Brain microvascular endothelial cell (primary cell): ENCODE results near the gene SENP2.
"Not testable (repeated sequence)": the region's sequence is repeated elsewhere in the genome, so short reads cannot be mapped to it uniquely, and the experiment has no call there.

Source experiments
- DNase-seq: peaks from one replicate; pipeline ENCODE4 v3.0.0-alpha.2; 2020
- H3K27ac ChIP-seq: fragments of 250-450 bp; sonication (Bioruptor Pico); 2 replicates; pipeline ENCODE4 v1.5.1; 2020; ENCODE audit warnings: mild to moderate bottlenecking, moderate library complexity
- H3K27me3 ChIP-seq: fragments of 250-450 bp; sonication (Bioruptor Pico); replicated peaks from 2 replicates; pipeline ENCODE4 v1.5.1; 2020; ENCODE audit warnings: mild to moderate bottlenecking
- H3K36me3 ChIP-seq: fragments of 250-450 bp; sonication (Bioruptor Pico); replicated peaks from 2 replicates; pipeline ENCODE4 v1.5.1; 2020; ENCODE audit warnings: mild to moderate bottlenecking
- H3K4me3 ChIP-seq: 2 replicates; pipeline ENCODE4 v1.5.1; 2011; ENCODE audit warnings: low read depth, mild to moderate bottlenecking, control low read depth, low read length, moderate library complexity
- CTCF ChIP-seq: IDR thresholded peaks from 2 replicates; pipeline ENCODE4 v1.5.1; 2011; ENCODE audit warnings: low read depth, mild to moderate bottlenecking, moderate library complexity, low read length, control low read depth, inconsistent platforms; ENCODE audit errors: missing control alignments
- in situ Hi-C: cut with HindIII; loops from 2 replicates; pipeline ENCODE4 v1.10.0; 2017; ENCODE audit warnings: low sequenced_read_pairs, low pct_ligation_motif_present

SENP2 gene

GRCh38 chr3:185659942-185660921 lies 74.1 kb downstream of the SENP2 start:
- H3K36me3 ChIP-seq = peaks cover 30% of the 10 kb centered on the region
- TF ChIP-seq CTCF = peak; percentile 100
- in situ Hi-C loops = no loop called here
- peak; percentile 85 for DNase-seq
- peak overlapping the region; percentile 89 for H3K27ac ChIP-seq
- H3K27me3 ChIP-seq = no peaks in the 10 kb centered on the region
- no peak overlapping the region for H3K4me3 ChIP-seq

- H3K27ac ChIP-seq = peak overlapping the region; percentile 18
- DNase-seq, in situ Hi-C loops, H3K27me3 ChIP-seq, H3K4me3 ChIP-seq: not testable (repeated sequence)
- peaks cover 26% of the 10 kb centered on the region for H3K36me3 ChIP-seq
Observed at GRCh38 chr3:185661296-185661695, 75.2 kb downstream of the SENP2 start.

GRCh38 chr3:185661772-185662171 lies 75.7 kb downstream of the SENP2 start:
- no peak for DNase-seq
- H3K27ac ChIP-seq = no peak overlapping the region
- H3K4me3 ChIP-seq = no peak overlapping the region
- peaks cover 26% of the 10 kb centered on the region for H3K36me3 ChIP-seq
- no peaks in the 10 kb centered on the region for H3K27me3 ChIP-seq
- no peak for TF ChIP-seq CTCF
- in situ Hi-C loops = no loop called here

GRCh38 chr3:185663929-185664328 lies 77.8 kb downstream of the SENP2 start:
- Histone ChIP-seq H3K27me3 (no peaks in the 10 kb centered on the region), H3K36me3 (peaks cover 22% of the 10 kb centered on the region), H3K4me3 (no peak overlapping the region), H3K27ac (no peak overlapping the region)
- no peak for DNase-seq
- in situ Hi-C loops = no loop called here
- no peak for TF ChIP-seq CTCF

- in situ Hi-C loops = no loop called here
- Histone ChIP-seq H3K27ac (no peak overlapping the region), H3K36me3 (peaks cover 52% of the 10 kb centered on the region), H3K4me3 (no peak overlapping the region), H3K27me3 (no peaks in the 10 kb centered on the region)
- no peak for DNase-seq
- TF ChIP-seq CTCF = no peak
Observed at GRCh38 chr3:185667574-185667973, 81.5 kb downstream of the SENP2 start.

GRCh38 chr3:185677146-185677829 lies 91.2 kb downstream of the SENP2 start:
- TF ChIP-seq CTCF = peak; percentile 88
- Histone ChIP-seq H3K36me3 (peaks cover 44% of the 10 kb centered on the region), H3K4me3 (no peak overlapping the region), H3K27me3 (no peaks in the 10 kb centered on the region), H3K27ac (no peak overlapping the region)
- DNase-seq = peak; percentile 77
- in situ Hi-C loops = no loop called here
